Keratinocyte (primary cell): ENCODE measurements around the gene CLDN14. TPM values are rescaled to one million over a fixed set of nuclear protein-coding genes. Genes with fewer than 3 reads are reported as not detected.

ENCODE experiments used
- DNase-seq: peaks from one replicate; pipeline ENCODE4 v3.0.0-alpha.2; 2011; ENCODE audit warnings: low read depth, missing footprints, low spot score
- FAIRE-seq: peaks from 2 replicates; lab custom pipeline; 2011; peaks lifted over from hg19 to GRCh38; lab: Jason Lieb, UNC
- H2AFZ ChIP-seq: 2 replicates; pipeline ENCODE4 v1.6.0; 2012; ENCODE audit warnings: low read length, control low read depth, inconsistent platforms; ENCODE audit not compliant: control insufficient read depth
- H3K27ac ChIP-seq: 2 replicates; pipeline ENCODE4 v1.5.1; 2011; ENCODE audit warnings: low read length; ENCODE audit not compliant: control insufficient read depth, insufficient read depth
- H3K27me3 ChIP-seq: 3 replicates; pipeline ENCODE4 v1.6.0; 2011; ENCODE audit warnings: low read length; ENCODE audit not compliant: control insufficient read depth, insufficient read depth; ENCODE audit errors: extremely low read depth
- H3K36me3 ChIP-seq, 2 experiments: 2 replicates in 1 of 2; 3 replicates in 1 of 2; pipeline ENCODE4 v1.5.1; 2011; ENCODE audit warnings: low read length in 2 of 2, mild to moderate bottlenecking in 1 of 2; ENCODE audit not compliant: control insufficient read depth in 2 of 2, insufficient read depth in 2 of 2; ENCODE audit errors: extremely low read depth in 1 of 2
- H3K4me1 ChIP-seq: 3 replicates; pipeline ENCODE4 v1.5.1; 2011; ENCODE audit warnings: low read length; ENCODE audit not compliant: control insufficient read depth, insufficient read depth; ENCODE audit errors: extremely low read depth
- H3K4me2 ChIP-seq: 3 replicates; pipeline ENCODE4 v1.6.0; 2011; ENCODE audit warnings: low read depth, low read length; ENCODE audit not compliant: control insufficient read depth, insufficient read depth; ENCODE audit errors: extremely low read depth
- H3K4me3 ChIP-seq, 3 experiments: fragments of 200-600 bp in 1 of 3; sonication (generic) in 1 of 3; 2 replicates in 2 of 3; 3 replicates in 1 of 3; pipeline ENCODE4 v1.5.1; 2011 to 2016; ENCODE audit warnings: low read length in 3 of 3, mild to moderate bottlenecking in 3 of 3, control low read depth in 2 of 3, inconsistent platforms in 1 of 3, low read depth in 1 of 3, mixed read lengths in 1 of 3, mixed run types in 1 of 3, moderate library complexity in 1 of 3; ENCODE audit not compliant: control insufficient read depth in 2 of 3, insufficient read depth in 2 of 3; ENCODE audit errors: extremely low read depth in 1 of 3
- H3K79me2 ChIP-seq: 2 replicates; pipeline ENCODE4 v1.6.0; 2012; ENCODE audit warnings: low read length; ENCODE audit not compliant: control insufficient read depth, insufficient read depth
- H3K9ac ChIP-seq: 3 replicates; pipeline ENCODE4 v1.6.0; 2011; ENCODE audit warnings: low read length; ENCODE audit not compliant: control insufficient read depth, insufficient read depth; ENCODE audit errors: extremely low read depth
- H3K9me1 ChIP-seq: 3 replicates; pipeline ENCODE4 v1.6.0; 2011; ENCODE audit warnings: low read length; ENCODE audit not compliant: control insufficient read depth, insufficient read depth; ENCODE audit errors: extremely low read depth
- H3K9me3 ChIP-seq: 2 replicates; pipeline ENCODE4 v1.5.1; 2012; ENCODE audit warnings: low read depth, low read length; ENCODE audit not compliant: control insufficient read depth
- H4K20me1 ChIP-seq: 3 replicates; pipeline ENCODE4 v1.6.0; 2011; ENCODE audit warnings: low read length; ENCODE audit not compliant: control insufficient read depth, insufficient read depth; ENCODE audit errors: extremely low read depth
- CTCF ChIP-seq, 3 experiments: IDR thresholded peaks in 1 of 3; conservative IDR thresholded peaks in 1 of 3; optimal IDR thresholded peaks in 1 of 3; 2 replicates in 2 of 3; 3 replicates in 1 of 3; pipeline versions ENCODE3 to v1.5.1; 2011; ENCODE audit warnings: low read length in 3 of 3, mild to moderate bottlenecking in 3 of 3, moderate library complexity in 2 of 3, control low read depth in 1 of 3, inconsistent platforms in 1 of 3; ENCODE audit not compliant: insufficient read depth in 2 of 3; ENCODE audit errors: extremely low read depth in 1 of 3
- EZH2 ChIP-seq: IDR thresholded peaks from one replicate; pipeline ENCODE4 v1.6.1; 2012; ENCODE audit warnings: inconsistent platforms, mild to moderate bottlenecking, low read length, moderate library complexity
- dilution Hi-C: fragments of 300-500 bp; cut with MboI; formaldehyde crosslinking; loops from one replicate; pipeline ENCODE4 v1.7.0; 2020; ENCODE audit warnings: low sequenced_read_pairs; ENCODE audit not compliant: extremely low pct_ligation_motif_present
- polyA plus RNA-seq, 5 experiments: library from polyadenylated mRNA; depleted of rRNA in 3 of 5; stranded (reverse) in 3 of 5; stranded (forward) in 1 of 5; unstranded in 1 of 5; fragments of >200 nt; gene quantifications; 1 replicate in 1 of 5; 2 replicates in 3 of 5; 3 replicates in 1 of 5; pipeline versions ENCODE4 v1.2.1 to v1.2.3, GENCODE V29; 2011 to 2012; ENCODE audit warnings: missing spikeins in 2 of 5, low read depth in 1 of 5, low replicate concordance in 1 of 5

The CLDN14 gene
- polyA plus RNA-seq, 1 donor (not counting 4 experiments of a cell fraction or from before 2014, with no cell fraction given) = not detected

GRCh38 chr21:36471254-36471723 lies 8.6 kb downstream of the CLDN14 start:
- H2AFZ ChIP-seq = no peak overlapping the region
- no peak overlapping the region for H3K27ac ChIP-seq
- H3K9me1 ChIP-seq = no peaks in the 10 kb centered on the region
- H3K27me3 ChIP-seq = no peaks in the 10 kb centered on the region
- H3K36me3 ChIP-seq = no peaks in the 10 kb centered on the region
- H3K4me1 ChIP-seq = peaks cover 7% of the 10 kb centered on the region
- H3K4me2 ChIP-seq = no peak overlapping the region
- H3K79me2 ChIP-seq = no peaks in the 10 kb centered on the region
- no peaks in the 10 kb centered on the region for H4K20me1 ChIP-seq
- no peak overlapping the region for H3K9ac ChIP-seq
- dilution Hi-C loops = no loop called here
- FAIRE-seq = no peak
- no peak for TF ChIP-seq EZH2
- no peak for TF ChIP-seq CTCF (optimal IDR thresholded peaks at IDR 0.05 in 1 of 3, IDR thresholded peaks at IDR 0.05 in 1 of 3, conservative IDR thresholded peaks at IDR 0.05 in 1 of 3; ENCODE audit: extremely low read depth in 1 of 3, insufficient read depth in 2 of 3, low read length in 3 of 3)
- DNase-seq = no peak
- H3K9me3 ChIP-seq = no peaks in the 10 kb centered on the region
- H3K4me3 ChIP-seq = no peak overlapping the region

- H2AFZ ChIP-seq = no peak overlapping the region
- H3K36me3 ChIP-seq = no peaks in the 10 kb centered on the region
- FAIRE-seq (no peak), DNase-seq (no peak)
- TF ChIP-seq EZH2 (no peak), CTCF (optimal IDR thresholded peaks at IDR 0.05 in 1 of 3, IDR thresholded peaks at IDR 0.05 in 1 of 3, conservative IDR thresholded peaks at IDR 0.05 in 1 of 3; ENCODE audit: extremely low read depth in 1 of 3, insufficient read depth in 2 of 3, low read length in 3 of 3) (no peak)
- dilution Hi-C loops = no loop called here
- H3K9ac ChIP-seq = no peak overlapping the region
- H3K4me1 ChIP-seq = peaks cover 12% of the 10 kb centered on the region
- no peak overlapping the region for H3K4me2 ChIP-seq
- H3K9me1 ChIP-seq = no peaks in the 10 kb centered on the region
- H4K20me1 ChIP-seq = no peaks in the 10 kb centered on the region
- no peak overlapping the region for H3K4me3 ChIP-seq
- no peaks in the 10 kb centered on the region for H3K9me3 ChIP-seq
- no peaks in the 10 kb centered on the region for H3K79me2 ChIP-seq
- H3K27ac ChIP-seq = no peak overlapping the region
- no peaks in the 10 kb centered on the region for H3K27me3 ChIP-seq
Observed at GRCh38 chr21:36470294-36470693, 9.6 kb downstream of the CLDN14 start.
